Duodenal mucosa (tissue), 2 donors: ENCODE results near the gene ZSCAN25.

ENCODE experiments used
- H3K27ac ChIP-seq: one replicate; pipeline ENCODE4 v1.7.0; 2013; ENCODE audit warnings: low read depth, low read length
- H3K27me3 ChIP-seq, 2 donors: one replicate each; pipeline ENCODE4 v1.7.0; 2013; ENCODE audit warnings: low read length in 2 of 2, control low read depth in 1 of 2; ENCODE audit not compliant: insufficient read depth in 2 of 2, control insufficient read depth in 1 of 2
- H3K36me3 ChIP-seq, 2 donors: one replicate each; pipeline ENCODE4 v1.7.0; 2013; ENCODE audit warnings: low read length in 2 of 2, control low read depth in 1 of 2; ENCODE audit not compliant: insufficient read depth in 2 of 2, control insufficient read depth in 1 of 2
- H3K4me1 ChIP-seq, 2 donors: one replicate each; pipeline ENCODE4 v1.7.0; 2013; ENCODE audit warnings: low read length in 2 of 2, control low read depth in 1 of 2; ENCODE audit not compliant: insufficient read depth in 2 of 2, control insufficient read depth in 1 of 2
- H3K4me3 ChIP-seq, 2 donors: one replicate each; pipeline ENCODE4 v1.7.0; 2013; ENCODE audit warnings: low read length in 2 of 2, low read depth in 1 of 2
- H3K9ac ChIP-seq, 2 donors: one replicate each; pipeline ENCODE4 v1.7.0; 2013; ENCODE audit warnings: low read length in 2 of 2, low read depth in 1 of 2
- H3K9me3 ChIP-seq, 2 donors: one replicate each; pipeline ENCODE4 v1.7.0; 2013; ENCODE audit warnings: low read length in 2 of 2, control low read depth in 1 of 2; ENCODE audit not compliant: control insufficient read depth in 1 of 2

ZSCAN25 gene

DNA sequence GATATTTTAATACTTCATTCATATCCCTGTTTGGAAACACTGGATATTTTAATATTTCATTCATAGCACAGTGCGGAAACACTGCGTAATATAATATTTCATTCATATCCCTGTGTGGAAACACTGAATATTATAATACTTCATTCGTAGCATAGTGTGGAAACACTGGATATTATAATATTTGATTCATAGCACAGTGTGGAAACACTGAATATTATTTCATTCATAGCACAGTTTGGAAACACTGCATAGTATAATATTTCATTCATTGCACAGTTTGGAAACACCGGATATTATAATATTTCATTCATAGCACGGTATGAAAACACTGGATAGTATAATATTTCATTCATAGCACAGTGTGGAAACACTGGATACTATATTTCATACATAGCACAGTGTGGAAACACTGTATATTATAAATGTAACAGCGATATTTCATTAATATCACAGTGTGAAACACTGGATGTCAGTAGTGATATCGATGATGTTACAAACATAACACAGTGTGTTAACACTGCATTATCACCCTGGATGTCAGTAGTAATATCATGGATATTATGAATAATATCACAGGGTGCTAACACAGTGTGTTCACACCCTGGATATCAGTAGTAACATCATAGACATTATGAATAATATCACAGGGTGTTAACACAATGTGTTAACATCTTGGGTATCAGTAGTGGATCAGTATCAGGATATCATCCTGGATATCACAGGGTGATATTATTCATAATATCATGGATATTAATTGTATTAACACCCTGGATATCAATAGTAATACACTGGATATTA is 21.6 kb upstream of the ZSCAN25 start:
- Histone ChIP-seq H3K27me3 (no peaks in the 10 kb centered on the region), H3K9ac (no peak overlapping the region), H3K27ac (no peak overlapping the region), H3K4me3 (no peak overlapping the region), H3K4me1 (no peaks in the 10 kb centered on the region), H3K36me3 (no peaks in the 10 kb centered on the region), H3K9me3 (no peaks in the 10 kb centered on the region)

GRCh38 chr7:99596408-99596955 is 20.3 kb upstream of the ZSCAN25 start:
- Histone ChIP-seq H3K27me3 (no peaks in the 10 kb centered on the region), H3K27ac (no peak overlapping the region), H3K36me3 (no peaks in the 10 kb centered on the region), H3K4me3 (no peak overlapping the region), H3K9me3 (no peaks in the 10 kb centered on the region), H3K4me1 (no peaks in the 10 kb centered on the region), H3K9ac (no peak overlapping the region)

DNA sequence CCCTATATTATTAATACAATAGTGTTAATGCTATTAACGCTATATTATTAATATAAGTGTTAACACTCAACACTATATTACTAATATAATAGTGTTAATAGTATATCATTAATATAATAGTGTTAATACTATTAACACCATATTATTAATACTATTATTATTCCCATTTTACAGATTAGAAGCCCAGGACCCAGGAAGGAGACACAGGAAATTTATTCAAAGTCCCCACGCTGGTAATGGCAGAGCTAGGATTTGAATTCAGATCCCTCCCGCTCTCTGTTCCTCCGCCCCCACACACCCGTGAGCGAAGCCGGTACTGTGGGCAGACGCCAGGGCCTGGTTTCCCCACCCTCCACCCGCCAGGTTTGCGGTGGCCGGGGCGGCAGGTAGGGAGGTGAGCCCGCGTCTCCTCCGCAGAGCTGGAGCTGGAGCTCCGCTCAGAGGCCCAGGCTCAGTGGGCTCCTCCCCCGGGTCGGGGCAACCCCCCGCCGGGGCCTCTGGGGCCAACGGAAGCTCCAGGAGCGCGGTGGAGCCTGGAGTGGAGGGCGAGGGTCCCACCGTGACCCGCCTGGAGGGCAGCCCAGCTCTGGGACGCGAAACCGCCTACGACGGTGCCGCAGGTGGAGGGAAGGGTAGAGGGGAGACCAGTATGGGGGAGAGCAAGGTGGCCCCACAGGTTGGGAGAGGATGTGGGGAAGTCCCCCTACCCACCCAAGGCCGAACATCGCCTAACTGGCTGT is 18.8 kb upstream of the ZSCAN25 start, which contains the start of gene TMEM225B:
Gene TMEM225B, plus strand, starts transcription at position 506 of the 740 bp plus-strand sequence. CDS start 6,122 bp downstream, outside the sequence.
- no peaks in the 10 kb centered on the region for H3K9me3 ChIP-seq
- no peaks in the 10 kb centered on the region for H3K27me3 ChIP-seq
- no peak within 1 kb of the TSS for H3K27ac ChIP-seq
- no peak within 1 kb of the TSS for H3K4me3 ChIP-seq
- H3K4me1 ChIP-seq = no peaks in the 10 kb centered on the region
- H3K9ac ChIP-seq = no peak within 1 kb of the TSS
- no peaks in the 10 kb centered on the region for H3K36me3 ChIP-seq

GRCh38 chr7:99599836-99600235 is 16.9 kb upstream of the ZSCAN25 start:
- Histone ChIP-seq H3K4me1 (no peaks in the 10 kb centered on the region), H3K36me3 (no peaks in the 10 kb centered on the region), H3K27ac (no peak overlapping the region), H3K9ac (no peak overlapping the region), H3K27me3 (no peaks in the 10 kb centered on the region), H3K4me3 (no peak overlapping the region), H3K9me3 (no peaks in the 10 kb centered on the region)

DNA sequence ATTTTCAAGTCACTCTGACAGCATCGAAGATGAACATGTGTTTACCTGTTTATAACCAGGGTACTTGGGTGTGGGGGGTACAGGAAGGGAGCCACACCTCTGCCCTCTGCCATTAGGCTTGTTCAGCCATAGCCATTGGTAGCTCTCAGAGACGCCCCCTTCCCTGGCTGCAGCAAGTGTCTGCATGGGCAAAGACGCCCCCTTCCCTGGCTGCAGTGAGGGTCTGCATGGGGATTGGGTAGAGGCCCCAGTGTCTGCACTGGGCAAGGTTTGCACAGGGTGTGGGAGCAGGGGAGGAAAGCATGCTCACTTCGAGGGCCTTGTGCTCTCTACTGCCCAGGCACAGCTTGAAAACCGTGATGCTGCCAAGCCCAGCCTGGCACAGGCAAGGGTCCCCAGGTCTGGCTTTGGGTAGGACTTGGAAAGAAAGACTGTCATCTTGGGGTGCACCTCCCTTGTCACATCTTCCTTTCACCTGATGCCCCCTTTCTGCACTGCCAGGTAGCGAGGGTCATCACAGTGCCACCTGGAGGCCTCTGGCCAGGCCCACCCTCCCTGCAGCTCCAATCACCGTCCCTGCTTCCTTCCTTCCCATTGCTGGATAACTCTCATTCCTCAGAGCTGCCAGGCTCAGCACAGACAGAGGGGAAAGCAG is 15.0 kb upstream of the ZSCAN25 start:
- H3K36me3 ChIP-seq = no peaks in the 10 kb centered on the region
- no peak overlapping the region for H3K27ac ChIP-seq
- no peaks in the 10 kb centered on the region for H3K27me3 ChIP-seq
- H3K9ac ChIP-seq = no peak overlapping the region
- H3K4me1 ChIP-seq = no peaks in the 10 kb centered on the region
- H3K4me3 ChIP-seq = no peak overlapping the region
- no peaks in the 10 kb centered on the region for H3K9me3 ChIP-seq

DNA sequence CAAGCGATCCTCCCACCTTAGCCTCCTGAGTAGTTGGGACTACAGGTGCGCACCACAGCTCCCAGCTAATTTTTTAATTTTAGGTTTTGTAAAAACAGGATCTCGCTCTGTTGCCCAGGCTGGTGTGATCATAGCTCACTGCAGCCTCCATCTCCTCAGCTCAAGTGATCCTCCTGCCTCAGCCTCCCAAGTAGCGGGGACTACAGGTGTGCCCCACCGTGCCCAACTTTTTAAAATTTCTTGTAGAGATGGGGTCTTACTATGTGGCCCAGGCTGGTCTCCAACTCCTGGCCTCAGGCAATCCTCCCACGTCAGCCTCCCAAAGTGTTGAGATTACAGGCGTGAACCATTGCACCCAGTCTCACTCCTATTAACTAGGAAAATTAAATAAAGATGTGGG is 11.2 kb upstream of the ZSCAN25 start:
- no peaks in the 10 kb centered on the region for H3K4me1 ChIP-seq
- H3K9me3 ChIP-seq = no peaks in the 10 kb centered on the region
- H3K4me3 ChIP-seq = no peak overlapping the region
- H3K9ac ChIP-seq = no peak overlapping the region
- no peaks in the 10 kb centered on the region for H3K36me3 ChIP-seq
- no peak overlapping the region for H3K27ac ChIP-seq
- H3K27me3 ChIP-seq = no peaks in the 10 kb centered on the region

- H3K27ac ChIP-seq = no peak overlapping the region
- H3K27me3 ChIP-seq = no peaks in the 10 kb centered on the region
- H3K36me3 ChIP-seq = no peaks in the 10 kb centered on the region
- no peak overlapping the region for H3K9ac ChIP-seq
- no peak overlapping the region for H3K4me3 ChIP-seq
- no peaks in the 10 kb centered on the region for H3K4me1 ChIP-seq
- H3K9me3 ChIP-seq = no peaks in the 10 kb centered on the region
These were observed 10.2 kb upstream of the ZSCAN25 start for GRCh38 chr7:99606531-99606930.

DNA sequence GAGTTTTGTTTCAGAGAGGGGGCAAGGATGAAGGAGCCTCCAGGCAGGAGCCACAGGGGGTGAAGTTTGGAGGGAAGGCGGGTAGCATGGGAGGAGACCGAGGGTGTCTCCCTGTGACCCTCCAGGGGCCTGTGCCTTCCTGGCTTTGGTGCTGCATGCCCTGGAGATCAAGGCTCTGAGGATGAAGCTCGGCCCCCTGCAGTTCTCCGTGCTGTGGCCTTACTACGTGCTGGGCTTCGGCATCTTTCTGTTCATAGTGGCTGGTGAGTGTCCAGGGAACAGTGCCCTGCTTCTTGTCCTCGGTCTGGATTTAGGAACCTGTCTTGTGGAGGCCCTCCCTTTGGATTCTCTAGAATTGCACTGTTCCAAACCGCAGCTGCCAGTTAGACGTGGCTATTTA is 9.2 kb upstream of the ZSCAN25 start:
- no peaks in the 10 kb centered on the region for H3K27me3 ChIP-seq
- H3K36me3 ChIP-seq = no peaks in the 10 kb centered on the region
- H3K9ac ChIP-seq = no peak overlapping the region
- no peaks in the 10 kb centered on the region for H3K4me1 ChIP-seq
- H3K4me3 ChIP-seq = no peak overlapping the region
- H3K27ac ChIP-seq = no peak overlapping the region
- no peaks in the 10 kb centered on the region for H3K9me3 ChIP-seq

DNA sequence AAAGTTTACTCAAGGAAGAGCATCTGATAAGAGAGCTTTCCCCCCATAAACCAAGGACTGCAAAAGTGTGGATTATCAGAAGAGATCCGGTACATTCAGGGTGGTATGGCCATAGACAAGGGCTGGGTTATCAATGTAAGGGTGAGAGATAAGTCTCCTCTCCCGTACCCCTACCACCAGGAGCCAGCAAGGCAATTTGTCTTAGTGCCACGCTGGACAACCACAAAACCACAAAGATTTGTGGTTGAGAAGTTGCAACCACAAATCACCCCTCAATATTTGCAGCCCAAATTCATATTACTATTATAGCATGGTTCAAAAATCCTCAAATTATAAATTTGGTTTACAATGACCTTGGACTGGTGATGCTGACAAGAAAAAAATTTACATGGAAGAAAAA is 2.3 kb upstream of the ZSCAN25 start:
- no peak overlapping the region for H3K4me3 ChIP-seq
- H3K27me3 ChIP-seq = no peaks in the 10 kb centered on the region
- H3K36me3 ChIP-seq = peaks cover 6 to 12% of the 10 kb centered on the region in 2 donors
- peaks cover 8 to 9% of the 10 kb centered on the region in 2 donors for H3K4me1 ChIP-seq
- no peak overlapping the region for H3K9ac ChIP-seq
- H3K9me3 ChIP-seq = no peaks in the 10 kb centered on the region
- no peak overlapping the region for H3K27ac ChIP-seq

- Histone ChIP-seq H3K9me3 (no peaks in the 10 kb centered on the region), H3K4me1 (peaks cover 8 to 9% of the 10 kb centered on the region in 2 donors), H3K4me3 (peak overlapping the region; percentile 96 to 99), H3K36me3 (peaks cover 18 to 27% of the 10 kb centered on the region in 2 donors), H3K27me3 (no peaks in the 10 kb centered on the region), H3K27ac (no peak overlapping the region), H3K9ac (peak overlapping the region in 1 of 2 donors; percentile 88)
These were observed 772 bp upstream of the ZSCAN25 start for GRCh38 chr7:99615989-99616358.
